GM13976 (cell line): ENCODE results near the gene VTI1A.

ENCODE experiments used
- DNase-seq: peaks from one replicate; pipeline ENCODE4 v3.0.0; 2012; ENCODE audit warnings: low spot score
- in situ Hi-C: fragments of 300-500 bp; cut with MboI; formaldehyde crosslinking; loops from one replicate; pipeline ENCODE4 v1.12.0; 2022; ENCODE audit warnings: low sequenced_read_pairs, mixed read lengths, inconsistent platforms; ENCODE audit not compliant: unreplicated experiment
- TF ChIP-seq, protein P1 (sequence below): IDR thresholded peaks from 2 replicates; pipeline ENCODE4 v1.5.1; 2012; ENCODE audit warnings: borderline replicate concordance, mild to moderate bottlenecking; ENCODE audit not compliant: insufficient read depth; ENCODE audit errors: extremely low read depth, missing control alignments, control extremely low read depth

The VTI1A gene

DNA sequence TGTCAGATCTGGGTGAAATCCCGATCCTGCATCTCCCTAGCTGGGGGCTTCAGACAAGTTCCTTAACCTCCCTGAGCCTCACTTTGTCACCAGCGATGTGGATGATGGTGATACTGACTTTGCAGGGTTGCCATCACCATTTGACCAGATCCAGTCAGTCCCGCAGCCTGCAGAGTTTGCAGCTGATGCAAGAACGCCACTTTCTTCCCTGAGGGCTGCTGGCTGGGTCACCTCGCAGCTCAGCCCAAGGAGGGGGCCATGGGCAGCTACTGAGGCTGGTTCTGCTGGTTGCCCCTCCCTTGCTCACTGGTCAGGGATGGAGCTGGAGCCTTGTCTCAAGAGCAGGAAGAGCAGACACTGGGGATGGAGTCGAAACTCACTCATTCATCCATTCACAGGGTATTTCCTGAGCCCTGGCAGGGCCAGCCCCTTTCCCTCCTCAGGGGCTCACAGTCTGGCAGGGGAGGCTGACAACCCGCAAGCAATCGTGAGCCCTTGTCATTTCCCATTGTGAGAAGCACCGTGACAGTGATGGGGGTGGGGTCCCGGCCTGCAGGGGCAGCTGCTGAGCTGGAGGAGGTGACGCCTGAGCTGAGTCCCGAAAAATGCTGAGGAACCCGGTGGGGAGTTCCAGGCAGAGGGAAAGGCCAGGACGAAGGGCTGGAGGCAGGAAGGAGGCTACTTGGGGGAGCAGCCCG is 391.9 kb downstream of the VTI1A start:
- TF ChIP-seq, protein P1, sequence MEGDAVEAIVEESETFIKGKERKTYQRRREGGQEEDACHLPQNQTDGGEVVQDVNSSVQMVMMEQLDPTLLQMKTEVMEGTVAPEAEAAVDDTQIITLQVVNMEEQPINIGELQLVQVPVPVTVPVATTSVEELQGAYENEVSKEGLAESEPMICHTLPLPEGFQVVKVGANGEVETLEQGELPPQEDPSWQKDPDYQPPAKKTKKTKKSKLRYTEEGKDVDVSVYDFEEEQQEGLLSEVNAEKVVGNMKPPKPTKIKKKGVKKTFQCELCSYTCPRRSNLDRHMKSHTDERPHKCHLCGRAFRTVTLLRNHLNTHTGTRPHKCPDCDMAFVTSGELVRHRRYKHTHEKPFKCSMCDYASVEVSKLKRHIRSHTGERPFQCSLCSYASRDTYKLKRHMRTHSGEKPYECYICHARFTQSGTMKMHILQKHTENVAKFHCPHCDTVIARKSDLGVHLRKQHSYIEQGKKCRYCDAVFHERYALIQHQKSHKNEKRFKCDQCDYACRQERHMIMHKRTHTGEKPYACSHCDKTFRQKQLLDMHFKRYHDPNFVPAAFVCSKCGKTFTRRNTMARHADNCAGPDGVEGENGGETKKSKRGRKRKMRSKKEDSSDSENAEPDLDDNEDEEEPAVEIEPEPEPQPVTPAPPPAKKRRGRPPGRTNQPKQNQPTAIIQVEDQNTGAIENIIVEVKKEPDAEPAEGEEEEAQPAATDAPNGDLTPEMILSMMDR = no peak
- no peak for DNase-seq
- in situ Hi-C loops = no loop called here

DNA sequence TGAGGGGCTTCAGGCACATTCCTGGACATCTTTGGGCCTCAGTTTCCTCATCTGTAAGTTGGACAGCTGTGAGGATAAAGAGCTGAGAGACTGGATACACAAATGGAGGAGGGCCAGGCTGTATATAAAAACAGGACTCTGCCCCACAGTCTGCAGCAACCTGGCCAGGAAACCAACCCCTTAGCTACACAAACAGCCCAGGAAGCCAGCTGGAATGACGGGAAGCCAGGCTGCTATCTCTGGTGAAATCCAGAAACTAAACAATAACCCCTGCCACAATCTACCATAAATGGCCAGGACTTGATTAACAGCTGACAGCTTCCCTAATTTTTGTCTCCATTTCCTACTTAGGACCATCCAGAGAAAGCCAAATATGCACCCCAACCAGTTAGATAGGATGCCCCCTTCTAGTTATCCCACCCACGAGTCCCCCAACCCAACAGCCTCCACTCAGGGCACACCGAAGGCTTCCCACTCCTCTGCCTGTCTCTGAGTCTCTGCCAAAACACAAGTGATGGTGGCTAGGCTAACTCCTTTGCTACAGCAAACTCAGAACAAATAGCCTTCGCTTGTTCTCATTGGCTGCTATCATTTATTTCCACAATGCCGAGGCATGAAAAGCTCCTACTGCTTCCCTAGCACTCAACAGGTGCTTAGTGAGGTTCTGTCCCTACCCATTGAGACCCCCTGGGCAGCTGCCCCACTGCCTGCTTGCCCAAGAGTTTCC is 393.1 kb downstream of the VTI1A start:
- in situ Hi-C loops = no loop called here
- TF ChIP-seq, protein P1 = no peak
- DNase-seq = no peak

DNA sequence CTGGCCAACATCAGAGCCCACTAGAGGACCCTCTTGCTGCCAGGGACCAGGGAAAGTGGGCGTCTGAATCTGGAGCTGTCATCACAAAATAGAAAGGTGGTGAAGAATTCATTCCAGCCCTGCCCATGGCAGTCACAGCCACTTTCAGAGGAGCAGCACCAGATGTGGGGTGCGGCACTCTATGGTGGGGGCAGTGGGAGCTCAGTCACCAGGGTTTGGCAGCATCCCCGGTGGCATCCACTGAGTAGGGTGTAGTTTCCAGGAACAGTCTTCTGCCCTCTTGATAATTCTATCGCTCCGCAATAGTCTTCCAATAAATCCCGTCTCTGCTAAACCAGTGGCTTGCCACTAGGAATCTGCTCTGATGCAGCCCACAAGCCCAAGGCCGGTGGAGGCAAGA is 394.5 kb downstream of the VTI1A start:
- in situ Hi-C loops = no loop called here
- TF ChIP-seq, protein P1 = no peak
- no peak for DNase-seq

DNA sequence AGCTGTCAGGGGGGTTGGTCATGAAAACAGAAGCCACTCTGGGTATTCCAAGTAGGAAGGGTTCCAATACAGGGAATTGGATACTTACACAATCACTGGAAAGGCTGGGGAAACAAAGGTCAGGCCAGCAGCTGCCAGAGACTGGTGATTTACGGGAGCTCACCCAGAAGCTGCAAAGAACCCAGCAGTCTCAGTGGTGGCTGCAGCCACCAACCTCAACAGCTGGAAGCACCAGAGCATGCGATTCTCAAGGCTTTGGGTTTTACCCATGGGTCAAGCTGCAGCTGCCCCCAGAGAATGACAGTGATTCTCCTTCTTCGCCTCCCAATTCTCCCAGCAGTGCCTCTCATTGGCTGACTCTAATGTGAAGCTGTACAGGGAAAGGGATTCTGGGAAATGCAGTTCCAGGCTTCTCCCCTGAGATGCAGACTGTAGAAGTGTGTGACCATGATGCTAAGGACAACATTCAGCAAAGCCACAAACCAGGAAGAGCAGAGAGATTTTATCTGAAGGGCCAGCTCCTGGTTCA is 395.9 kb downstream of the VTI1A start:
- in situ Hi-C loops = no loop called here
- no peak for DNase-seq
- TF ChIP-seq, protein P1 = no peak

DNA sequence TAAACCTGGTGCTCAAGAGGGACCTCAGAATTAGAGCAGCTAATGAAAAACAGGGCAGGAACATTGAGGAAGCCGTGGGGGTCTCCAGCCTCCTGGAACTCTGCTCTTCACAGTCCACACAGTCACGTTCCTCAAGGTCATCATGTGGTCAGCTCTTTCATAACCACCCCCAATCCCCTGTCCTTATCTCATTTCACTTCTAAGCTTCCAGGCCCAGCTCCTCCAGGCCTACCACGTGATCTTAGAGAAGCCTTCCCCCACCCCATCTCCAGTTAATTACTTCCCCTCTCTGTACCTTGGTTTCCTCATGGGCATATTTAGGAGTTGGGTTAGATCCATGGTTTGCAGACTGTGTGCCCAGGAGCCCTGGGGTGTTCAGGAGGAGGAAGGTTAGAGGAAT is 396.6 kb downstream of the VTI1A start:
- in situ Hi-C loops = no loop called here
- no peak for DNase-seq
- TF ChIP-seq, protein P1 = no peak

DNA sequence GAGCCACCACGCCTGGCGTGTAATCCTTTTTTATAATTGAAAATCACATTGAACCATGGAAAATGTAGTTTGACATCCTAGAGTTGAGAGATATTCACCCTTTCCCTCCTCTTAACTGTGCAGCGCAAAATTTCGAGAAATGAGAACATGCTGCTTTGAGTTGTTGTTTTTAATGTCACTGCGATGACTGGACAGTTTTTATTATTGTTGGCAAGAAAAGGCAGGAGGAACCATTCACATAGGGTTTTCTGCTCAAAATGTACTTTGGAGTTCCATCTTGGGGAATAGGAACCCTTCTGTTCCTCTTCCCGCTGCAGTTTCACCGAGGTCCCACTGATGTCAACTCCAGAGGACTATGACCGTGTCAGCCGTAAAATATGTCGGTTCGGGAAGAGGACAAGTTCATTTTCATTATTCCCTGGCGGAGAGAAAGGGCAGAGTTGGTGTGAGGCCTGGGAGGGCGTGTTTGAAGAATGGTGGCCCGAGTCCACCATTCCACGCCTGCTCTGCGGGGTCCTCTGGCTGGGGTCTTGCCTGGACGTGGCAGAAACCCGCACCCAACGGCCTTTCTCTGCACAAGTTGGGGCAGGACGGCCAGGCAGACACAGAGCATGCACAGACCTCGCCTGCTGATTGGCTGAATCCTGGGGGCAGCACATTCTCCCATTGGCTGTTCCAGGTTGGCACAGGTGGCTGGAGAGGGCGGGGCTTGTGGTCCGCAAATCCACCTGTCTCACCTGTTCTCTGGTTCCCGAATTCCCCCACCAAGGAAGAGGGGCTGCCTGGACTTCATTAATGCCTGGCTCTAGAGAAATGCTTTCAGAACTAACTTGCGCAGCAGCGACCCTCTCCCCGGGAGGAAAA is 397.9 kb downstream of the VTI1A start:
- TF ChIP-seq, protein P1 = no peak
- in situ Hi-C loops = no loop called here
- DNase-seq = no peak
